Fibroblast of skin of scalp (primary cell): ENCODE measurements around the gene KCTD20.

ENCODE experiments used
- DNase-seq: peaks from one replicate; pipeline ENCODE4 v3.0.0-alpha.2; 2013

KCTD20 gene

DNA sequence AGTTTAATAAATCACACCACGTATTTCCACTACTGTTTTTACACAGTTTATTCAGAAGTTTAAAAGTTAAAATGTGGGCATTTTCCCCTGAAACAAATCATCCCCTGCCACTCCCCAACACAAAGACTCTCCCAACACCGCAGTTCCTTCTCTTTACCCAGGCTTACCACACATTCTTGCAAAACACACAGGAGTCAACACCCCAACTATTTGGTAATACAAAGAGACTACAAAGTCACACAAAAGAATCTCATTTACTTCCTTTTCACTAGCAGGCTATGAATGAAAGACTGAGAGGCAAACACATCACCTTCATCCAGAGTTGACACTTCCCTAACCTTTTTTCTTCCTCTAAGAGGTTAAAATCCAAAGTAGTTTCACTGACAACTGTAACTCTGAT is 51.1 kb downstream of the KCTD20 start:
- DNase-seq = no peak

GRCh38 chr6:36495086-36495485 is 52.3 kb downstream of the KCTD20 start:
- no peak for DNase-seq

DNA sequence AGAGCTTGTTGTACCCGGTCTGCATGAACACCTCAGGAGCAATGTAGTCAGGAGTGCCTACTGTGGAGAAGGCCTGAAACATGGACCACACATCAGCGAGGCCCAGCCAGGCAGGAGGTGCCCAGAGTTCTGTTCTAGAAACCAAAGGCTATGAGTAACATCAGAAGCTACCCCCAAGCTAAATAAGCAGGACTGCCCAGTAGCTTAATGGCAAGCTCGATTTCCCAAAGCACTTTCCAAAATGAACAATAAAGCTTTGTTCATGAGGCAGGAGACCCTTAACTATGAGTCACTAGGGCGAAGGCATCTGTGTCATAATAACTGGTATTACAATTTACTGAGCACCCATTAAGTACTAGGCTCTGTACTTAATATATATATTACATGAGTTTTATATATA is 57.1 kb downstream of the KCTD20 start:
- DNase-seq = no peak

GRCh38 chr6:36501686-36502085 is 58.9 kb downstream of the KCTD20 start:
- peak; percentile 17 for DNase-seq

DNA sequence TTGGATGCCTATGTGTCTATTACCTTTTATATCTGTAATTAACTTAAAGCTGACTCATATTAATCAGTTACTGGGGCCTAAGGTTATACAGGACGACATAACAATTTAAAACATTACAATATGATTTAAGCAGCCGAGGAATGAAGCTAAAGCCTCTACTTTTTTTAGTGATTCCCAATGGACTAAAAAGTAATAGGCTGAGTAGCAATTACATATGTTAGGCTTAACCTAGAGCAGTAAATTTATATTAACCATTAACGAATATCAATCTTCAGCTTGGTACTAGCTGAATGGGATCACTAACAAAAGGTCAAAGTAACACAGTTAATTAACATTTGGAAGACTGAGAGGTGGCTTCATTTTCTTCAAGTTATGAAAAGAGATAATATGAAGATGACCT is 61.4 kb downstream of the KCTD20 start:
- DNase-seq = no peak

DNA sequence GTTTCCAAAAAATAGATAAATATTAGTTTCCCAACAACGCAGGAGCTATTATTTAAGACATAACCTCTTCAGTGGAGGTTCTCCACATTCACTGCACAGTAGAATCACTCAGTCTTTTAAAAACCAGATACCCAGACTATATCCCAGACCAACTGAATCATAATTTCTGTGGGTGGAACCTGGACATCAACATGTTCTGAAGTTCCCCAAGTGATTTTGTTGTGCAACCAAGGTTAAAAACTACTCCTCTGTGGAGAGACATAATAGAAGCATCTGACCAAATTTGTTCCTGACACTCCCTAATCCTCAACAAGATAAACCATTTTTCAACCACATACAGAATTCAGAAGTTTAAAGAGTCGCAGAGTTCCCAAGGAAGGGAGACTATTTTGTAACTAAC is 62.2 kb downstream of the KCTD20 start:
- no peak for DNase-seq

GRCh38 chr6:36505744-36506534 is 63.1 kb downstream of the KCTD20 start:
- no peak for DNase-seq

- no peak for DNase-seq
Observed at GRCh38 chr6:36506611-36507010, 63.8 kb downstream of the KCTD20 start.

DNA sequence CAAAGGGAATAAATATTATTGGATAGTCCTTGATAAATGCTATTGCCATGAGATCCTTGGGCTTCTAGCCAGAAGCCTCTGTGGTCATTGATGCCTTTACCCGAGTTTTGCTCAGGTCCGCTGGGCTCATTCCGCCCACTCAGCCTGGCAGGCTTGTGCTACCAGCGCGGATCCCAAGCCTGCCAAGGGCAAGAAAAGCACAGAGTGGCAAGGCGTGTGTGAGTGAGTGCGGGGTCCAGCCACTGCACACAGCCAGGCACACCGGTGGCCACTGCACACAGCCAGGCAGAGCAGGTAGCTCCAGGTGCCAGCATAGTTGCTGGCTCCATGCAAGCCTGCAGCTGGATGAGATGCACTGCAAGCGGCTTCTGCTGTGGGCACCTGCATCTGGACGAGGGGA is 65.7 kb downstream of the KCTD20 start:
- DNase-seq = no peak

GRCh38 chr6:36510365-36510764 is 67.6 kb downstream of the KCTD20 start:
- no peak for DNase-seq

GRCh38 chr6:36514554-36515456 is 72.0 kb downstream of the KCTD20 start:
- no peak for DNase-seq

DNA sequence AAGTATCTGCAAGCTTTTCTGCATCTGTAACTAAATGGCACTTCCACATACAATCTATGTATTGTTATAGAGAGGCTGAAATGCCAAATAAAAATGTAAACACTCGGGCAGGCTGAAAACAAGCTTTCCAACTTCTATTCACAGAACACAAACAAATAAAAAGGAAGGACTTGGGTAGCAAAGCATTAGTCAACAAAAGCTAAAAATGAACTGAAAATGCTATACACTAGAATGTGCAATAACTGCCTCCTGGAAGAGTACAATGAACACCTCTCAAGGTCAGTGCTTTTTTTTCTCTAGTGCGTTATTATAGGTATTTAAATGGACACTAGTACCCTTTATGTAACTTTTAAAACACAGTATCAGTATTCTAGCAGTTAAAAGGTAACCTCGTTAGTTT is 73.0 kb downstream of the KCTD20 start:
- DNase-seq = no peak

DNA sequence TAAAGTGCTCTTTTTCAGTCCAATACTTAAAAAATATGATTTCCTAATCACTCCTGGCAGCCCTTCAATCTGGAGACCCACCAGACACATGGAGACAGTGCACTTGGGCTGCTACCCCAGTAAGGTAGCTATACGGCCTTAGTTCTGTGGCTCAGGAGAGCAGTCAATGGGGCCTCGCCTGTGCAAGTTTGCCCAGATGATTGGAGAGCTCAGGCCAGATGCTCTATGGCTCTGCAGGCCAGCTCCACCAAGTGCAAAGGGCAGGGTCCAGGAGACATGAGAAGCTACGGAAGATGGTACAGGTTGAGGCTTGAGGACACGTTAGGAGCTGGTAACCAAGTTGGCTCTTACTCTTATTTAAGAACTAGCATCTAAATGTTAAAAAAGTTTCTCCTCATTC is 73.8 kb downstream of the KCTD20 start:
- DNase-seq = no peak

DNA sequence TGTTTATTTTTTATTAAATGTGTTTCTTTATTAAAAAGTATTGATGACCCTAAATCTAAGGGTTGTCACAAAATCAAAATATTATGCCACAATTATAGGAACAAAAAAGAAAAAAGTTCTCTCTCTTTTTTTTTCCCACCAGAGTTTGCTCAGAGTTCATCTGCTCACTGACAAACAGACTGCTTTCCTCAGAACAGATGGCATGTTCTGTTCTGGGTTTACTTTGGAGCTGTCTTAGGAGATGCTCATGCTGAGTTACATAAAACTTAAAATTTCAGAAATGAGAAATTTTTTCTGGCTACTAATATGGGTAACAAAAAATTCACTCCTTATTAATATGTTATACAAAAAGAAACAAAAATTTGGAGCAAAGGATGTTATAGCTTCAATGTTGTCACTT is 74.2 kb downstream of the KCTD20 start:
- DNase-seq = no peak

GRCh38 chr6:36517408-36517807 is 74.6 kb downstream of the KCTD20 start:
- no peak for DNase-seq

DNA sequence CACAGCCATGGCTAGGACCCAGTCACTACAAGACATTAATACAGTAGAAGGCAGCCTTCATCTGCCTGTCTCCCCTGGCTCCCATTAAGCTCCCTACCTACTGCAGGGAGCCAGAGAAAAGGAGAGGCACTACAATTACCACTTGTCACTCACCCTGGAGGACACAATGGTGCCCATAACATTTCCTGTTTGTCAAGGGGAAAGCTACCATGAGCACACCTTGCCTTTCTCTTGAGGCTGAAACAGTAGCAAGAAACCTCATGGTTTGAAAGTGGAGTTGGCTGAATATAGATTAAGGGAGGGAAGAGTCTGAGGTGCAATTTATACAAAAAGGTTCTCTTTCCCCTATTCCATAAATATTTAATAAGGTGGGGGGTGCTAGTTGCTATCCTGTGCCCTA is 76.6 kb downstream of the KCTD20 start:
- no peak for DNase-seq

DNA sequence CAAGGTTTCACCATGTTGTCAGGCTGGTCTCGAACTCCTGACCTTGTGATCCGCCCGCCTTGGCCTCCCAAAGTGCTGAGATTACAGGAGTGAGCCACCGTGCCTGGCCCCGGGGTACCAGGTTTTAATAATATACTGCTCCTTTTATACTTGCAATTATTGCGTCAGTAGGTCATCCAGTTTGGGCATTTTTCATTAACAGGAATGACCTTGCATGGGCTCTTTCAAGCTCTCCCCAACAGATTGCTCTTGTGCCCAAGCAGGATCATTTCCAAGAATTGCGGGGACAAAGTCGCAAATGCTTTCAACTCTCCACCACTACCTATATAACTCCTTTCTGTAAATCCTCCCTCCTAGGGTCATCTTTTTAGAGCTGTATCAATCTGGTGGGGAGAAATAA is 80.7 kb downstream of the KCTD20 start:
- DNase-seq = no peak

DNA sequence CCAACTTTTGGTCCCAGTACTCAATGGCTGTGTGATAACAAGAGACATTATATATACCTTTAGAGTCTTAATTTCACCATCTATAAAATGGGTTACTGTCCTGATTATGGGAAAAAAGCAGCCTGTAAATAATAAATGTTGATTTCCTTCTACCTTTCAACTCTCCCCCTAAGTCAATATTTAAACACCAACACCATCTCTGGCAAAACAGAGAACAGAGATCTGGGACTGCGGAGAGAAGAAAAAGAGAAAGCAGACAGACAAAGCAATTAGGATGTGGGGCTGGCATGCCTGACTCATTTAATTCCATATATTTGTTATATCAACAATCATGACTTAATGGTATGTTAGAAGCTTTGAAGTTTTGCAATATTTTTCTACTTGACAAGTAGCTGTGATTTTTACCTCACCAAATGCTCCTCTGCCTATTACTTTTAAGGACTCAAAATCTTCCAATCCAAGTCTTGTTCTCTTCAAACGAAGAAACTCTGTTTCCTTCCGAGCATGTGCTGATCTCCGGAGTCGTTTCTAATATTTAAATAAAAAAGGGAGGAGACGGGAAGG is 81.2 kb downstream of the KCTD20 start:
- DNase-seq = peak; percentile 23

DNA sequence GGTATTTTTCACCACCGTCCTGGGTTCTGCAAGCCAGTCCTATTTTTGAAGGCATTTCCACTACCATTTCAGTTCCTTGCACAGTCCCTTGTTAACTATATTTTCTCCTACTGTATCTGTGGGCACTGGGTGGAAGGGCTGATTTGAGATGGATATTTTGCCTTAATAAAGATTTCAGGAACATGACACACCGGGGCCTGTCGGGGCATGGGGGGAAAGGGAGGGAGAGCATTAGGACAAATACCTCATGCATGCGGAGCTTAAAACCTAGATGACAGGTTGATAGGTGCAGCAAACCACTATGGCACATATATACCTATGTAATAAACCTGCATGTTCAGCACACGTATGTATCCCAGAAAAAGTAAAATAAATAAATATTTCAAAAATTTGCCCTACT is 82.1 kb downstream of the KCTD20 start:
- no peak for DNase-seq

GRCh38 chr6:36525346-36525745 is 82.5 kb downstream of the KCTD20 start:
- no peak for DNase-seq

GRCh38 chr6:36526066-36526465 is 83.3 kb downstream of the KCTD20 start:
- no peak for DNase-seq

GRCh38 chr6:36533321-36533720 is 90.5 kb downstream of the KCTD20 start:
- peak; percentile 50 for DNase-seq

DNA sequence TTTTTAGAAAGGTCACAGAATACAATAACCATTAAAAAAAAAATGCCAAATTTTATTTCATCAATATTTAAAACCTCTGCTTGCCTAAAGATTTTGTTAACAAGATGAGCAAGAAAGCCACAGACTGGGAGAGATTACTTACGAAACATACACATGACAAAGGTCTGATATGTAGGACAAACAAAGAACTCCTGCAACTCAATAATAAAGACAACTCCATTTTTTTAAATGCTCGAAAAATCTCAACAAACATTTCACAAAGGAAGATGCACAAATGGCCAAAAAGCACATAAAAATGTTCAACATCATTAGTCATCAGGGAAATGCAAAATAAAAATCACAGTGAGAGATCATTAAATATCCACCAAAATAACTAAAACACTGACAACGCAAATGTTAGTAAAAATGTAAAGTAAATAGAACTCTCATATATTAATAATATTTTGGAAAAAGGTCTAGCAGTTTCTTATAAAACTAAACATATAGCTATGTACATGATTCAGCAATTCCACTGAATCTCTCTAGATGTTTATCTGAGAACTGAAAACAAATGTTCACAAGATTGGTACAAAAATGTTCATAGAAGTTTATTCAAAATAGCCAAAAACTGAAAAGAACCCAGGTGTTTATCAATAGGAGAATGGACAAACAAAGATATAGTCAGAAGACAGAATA is 94.2 kb downstream of the KCTD20 start:
- DNase-seq = no peak
